Astrocyte of the spinal cord (primary cell): ENCODE data around the gene ERMAP.

ENCODE experiments used
- DNase-seq: peaks from one replicate; pipeline ENCODE4 v3.0.0; 2011; ENCODE audit warnings: low read depth, low spot score
- H3K4me3 ChIP-seq: 2 replicates; pipeline ENCODE4 v1.5.1; 2011; ENCODE audit warnings: low read depth, mild to moderate bottlenecking, low read length, moderate library complexity
- in situ Hi-C: cut with HindIII; loops from 2 replicates; pipeline ENCODE4 v1.10.0; 2017; ENCODE audit warnings: low sequenced_read_pairs
- TF ChIP-seq, protein P1 (sequence below): IDR thresholded peaks from 2 replicates; pipeline ENCODE4 v1.5.1; 2012; ENCODE audit warnings: low read depth, mild to moderate bottlenecking, low read length, inconsistent platforms

ERMAP gene

DNA sequence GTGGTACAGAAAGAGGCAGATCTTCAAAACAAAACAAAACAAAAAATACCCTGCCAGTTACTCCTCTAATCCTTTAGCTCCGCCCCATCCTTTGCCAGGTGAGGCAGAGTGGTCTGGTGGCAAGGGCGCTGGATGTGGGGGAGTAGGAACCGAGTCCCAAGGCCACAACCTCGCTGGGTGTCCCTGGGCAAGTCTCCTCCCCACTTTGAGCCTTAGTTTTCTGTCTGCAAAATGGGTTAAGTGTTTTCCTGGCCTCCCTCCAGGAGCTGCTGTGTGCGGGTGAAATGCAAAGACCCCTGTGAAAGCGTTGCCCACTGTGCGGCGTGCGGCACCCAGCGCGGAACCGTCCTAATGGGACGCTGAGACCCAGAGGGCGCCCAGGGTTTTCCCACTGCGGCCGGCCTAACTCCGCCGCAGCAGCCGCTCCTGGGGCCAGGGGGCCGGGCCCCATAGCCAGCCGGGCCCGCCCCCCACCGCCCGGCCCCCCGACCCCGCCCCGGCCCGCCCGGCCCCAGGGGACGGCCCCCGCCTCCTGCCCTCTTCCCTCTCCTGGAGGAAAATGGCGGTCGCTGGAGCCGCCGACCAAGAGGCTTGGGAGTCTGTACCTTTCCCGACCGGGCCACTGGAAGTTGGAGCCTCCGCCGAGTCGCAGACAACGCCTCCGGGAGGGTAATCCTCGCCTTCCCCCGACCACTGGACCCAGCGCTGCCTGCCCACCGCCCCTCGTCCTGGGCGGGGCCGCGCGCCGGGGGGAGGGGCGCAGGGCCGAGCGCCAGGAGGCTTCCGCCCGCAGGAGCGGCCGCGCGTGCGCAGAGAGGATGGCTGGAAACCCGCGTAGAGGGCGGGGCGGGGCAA lies at the start of gene ERMAP, which contains the start of gene SVBP:
TSS of gene ERMAP (plus strand) at position 538 of the 855 bp plus-strand sequence. CDS start 13,327 bp downstream, outside the sequence.
TSS of gene SVBP (minus strand) at position 813 of the 855 bp plus-strand sequence. CDS start 853 bp downstream, outside the sequence.
- H3K4me3 ChIP-seq = peak within 1 kb of the TSS; percentile 72
- peak; percentile 85 for DNase-seq
- in situ Hi-C loops = no loop called here

DNA sequence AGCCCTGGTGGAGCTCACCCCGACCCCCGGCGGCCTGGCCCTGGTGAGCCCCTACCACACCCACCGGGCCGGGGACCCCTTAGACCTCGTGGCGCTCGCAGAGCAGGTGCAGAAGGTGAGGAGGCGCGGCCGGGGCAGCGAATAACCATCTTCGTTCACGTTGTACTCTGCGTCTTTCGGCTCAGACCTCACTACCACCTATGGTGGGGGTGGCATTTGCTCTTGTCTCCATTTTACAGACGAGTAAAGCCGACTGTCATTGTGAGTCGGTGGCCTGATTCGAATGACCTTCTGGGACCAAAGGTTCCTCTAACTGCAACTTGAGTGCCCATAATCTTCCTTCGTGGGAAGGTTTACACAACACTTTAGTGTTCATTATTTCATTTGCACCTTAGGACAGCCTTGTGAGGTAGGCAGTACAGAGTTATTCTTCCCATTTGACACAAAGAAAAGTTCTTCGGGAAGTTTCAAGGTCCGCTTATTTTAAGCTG lies 49.4 kb upstream of the ERMAP start:
- no peak for DNase-seq
- H3K4me3 ChIP-seq = peak overlapping the region; percentile 96

More for the DNA sequence above, at the start of gene ERMAP, which contains the start of gene SVBP:
- TF ChIP-seq, protein P1, sequence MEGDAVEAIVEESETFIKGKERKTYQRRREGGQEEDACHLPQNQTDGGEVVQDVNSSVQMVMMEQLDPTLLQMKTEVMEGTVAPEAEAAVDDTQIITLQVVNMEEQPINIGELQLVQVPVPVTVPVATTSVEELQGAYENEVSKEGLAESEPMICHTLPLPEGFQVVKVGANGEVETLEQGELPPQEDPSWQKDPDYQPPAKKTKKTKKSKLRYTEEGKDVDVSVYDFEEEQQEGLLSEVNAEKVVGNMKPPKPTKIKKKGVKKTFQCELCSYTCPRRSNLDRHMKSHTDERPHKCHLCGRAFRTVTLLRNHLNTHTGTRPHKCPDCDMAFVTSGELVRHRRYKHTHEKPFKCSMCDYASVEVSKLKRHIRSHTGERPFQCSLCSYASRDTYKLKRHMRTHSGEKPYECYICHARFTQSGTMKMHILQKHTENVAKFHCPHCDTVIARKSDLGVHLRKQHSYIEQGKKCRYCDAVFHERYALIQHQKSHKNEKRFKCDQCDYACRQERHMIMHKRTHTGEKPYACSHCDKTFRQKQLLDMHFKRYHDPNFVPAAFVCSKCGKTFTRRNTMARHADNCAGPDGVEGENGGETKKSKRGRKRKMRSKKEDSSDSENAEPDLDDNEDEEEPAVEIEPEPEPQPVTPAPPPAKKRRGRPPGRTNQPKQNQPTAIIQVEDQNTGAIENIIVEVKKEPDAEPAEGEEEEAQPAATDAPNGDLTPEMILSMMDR = no peak

DNA sequence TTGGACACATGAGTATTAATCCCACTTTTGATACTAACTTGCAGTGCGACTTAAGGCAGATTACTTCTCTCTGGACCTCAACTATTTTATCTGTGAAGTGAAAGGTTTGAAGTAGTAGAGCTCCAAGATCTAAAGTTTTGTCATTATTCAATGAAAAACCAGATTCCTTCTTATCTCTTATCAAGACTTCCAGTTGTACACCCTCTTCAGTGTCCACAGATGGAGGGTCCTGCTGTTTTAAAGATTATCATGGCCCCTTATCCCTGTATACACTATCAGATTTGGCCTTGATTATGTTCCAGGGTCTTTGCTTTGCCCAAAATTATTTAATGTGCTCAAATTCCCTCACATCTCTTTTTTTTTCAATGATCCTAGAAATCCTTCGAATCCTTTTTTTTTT lies 48.8 kb upstream of the ERMAP start:
- DNase-seq = no peak
- TF ChIP-seq, protein P1 = no peak
- H3K4me3 ChIP-seq = peak overlapping the region; percentile 96
- in situ Hi-C loops = no loop called here

More for the DNA sequence above, 49.4 kb upstream of the ERMAP start:
- in situ Hi-C loops = no loop called here
- TF ChIP-seq, protein P1 = no peak

DNA sequence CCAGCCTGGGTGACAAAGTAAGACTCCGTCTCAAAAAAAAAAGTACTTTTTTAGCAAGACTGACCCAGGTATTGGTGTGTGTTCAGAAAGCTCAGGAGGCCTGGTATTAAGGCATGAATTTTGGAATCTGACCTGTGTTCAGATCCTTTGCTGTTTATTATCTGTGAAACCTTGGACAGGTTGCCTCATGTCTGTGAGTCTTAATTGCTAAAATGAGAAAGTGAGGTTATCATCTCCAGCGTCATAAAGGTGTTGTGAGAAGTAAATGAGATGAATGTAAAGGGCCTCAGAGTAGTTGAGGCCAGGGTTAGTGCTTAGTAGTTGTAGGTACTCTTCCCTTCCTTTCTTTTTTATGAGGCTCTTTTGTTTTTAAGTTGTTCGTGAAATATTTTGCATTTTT lies 47.1 kb upstream of the ERMAP start:
- no peak overlapping the region for H3K4me3 ChIP-seq
- in situ Hi-C loops = no loop called here
- TF ChIP-seq, protein P1 = no peak
- DNase-seq = no peak

DNA sequence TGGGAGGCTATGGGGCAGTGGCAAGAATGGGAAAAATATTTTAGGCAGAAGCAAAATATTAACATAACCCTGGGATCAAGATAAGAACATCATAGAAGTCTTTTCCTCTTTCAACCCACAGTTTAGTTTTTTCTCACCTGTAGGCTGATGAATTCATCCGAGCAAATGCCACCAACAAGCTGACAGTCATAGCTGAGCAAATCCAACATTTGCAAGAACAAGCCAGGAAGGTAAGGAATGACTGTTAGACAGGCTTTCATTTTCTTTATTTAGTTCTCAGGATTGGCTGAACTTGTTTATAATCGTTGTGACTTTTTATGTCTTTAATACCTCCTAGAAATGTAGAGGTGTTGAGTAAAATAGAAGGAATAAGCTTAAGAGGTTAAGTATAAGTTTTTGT lies 43.5 kb upstream of the ERMAP start:
- H3K4me3 ChIP-seq = no peak overlapping the region
- TF ChIP-seq, protein P1 = no peak
- no peak for DNase-seq
- in situ Hi-C loops = no loop called here

- in situ Hi-C loops = no loop called here
- no peak for DNase-seq
- TF ChIP-seq, protein P1 = no peak
- H3K4me3 ChIP-seq = no peak overlapping the region
These were observed 41.9 kb upstream of the ERMAP start for GRCh38 chr1:42774928-42775526.
